ENCODE results near the gene FLRT1.

DNA sequence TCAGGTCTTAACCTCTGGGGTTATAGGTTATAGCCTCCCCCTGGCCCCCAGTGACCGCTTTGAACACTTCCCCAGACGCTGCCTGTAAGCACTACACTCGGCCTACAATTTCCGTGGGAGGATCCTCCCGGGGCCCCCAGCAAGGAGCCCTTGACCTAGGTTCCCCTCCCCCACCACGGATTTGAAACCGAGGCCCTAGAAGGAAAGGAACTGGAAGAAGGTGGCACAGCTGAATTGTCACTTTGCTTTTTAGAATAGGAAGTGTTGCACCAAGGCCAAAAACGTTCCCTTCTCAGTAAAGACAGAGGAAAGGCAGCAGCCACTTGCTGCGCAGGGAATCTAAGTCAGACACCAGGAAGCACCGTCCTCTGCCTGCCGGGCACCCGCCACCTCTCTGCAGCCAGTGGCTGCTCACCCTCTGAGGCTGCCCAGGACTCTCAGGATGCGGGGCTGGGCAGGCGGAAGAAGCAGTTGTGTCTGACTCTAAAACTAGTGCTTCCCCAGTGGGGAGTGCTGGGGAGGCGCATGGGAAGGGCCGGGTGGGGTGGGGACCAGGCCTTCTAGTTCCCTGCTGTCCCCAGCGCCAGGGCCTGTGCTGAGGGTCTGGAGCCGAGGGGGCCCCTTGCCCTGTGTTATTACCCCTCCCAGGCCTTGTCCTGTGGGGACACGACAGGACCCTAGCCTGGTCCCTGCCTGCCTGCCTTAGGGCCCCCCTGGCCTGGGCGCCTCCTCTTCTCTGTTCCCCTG, 7.9 kb upstream of the FLRT1 start:
- TF ChIP-seq CTCF (conservative IDR thresholded peaks at IDR 0.05; ENCODE audit: low read depth in 2 of 2): no peak
- no peak for TF ChIP-seq EZH2 (IDR thresholded peaks at IDR 0.05; ENCODE audit: low read depth, unreplicated experiment)
- no peak for TF ChIP-seq STAT1 (IDR thresholded peaks at IDR 0.05; ENCODE audit: unreplicated experiment)
- TF ChIP-seq POLR2AphosphoS5 (IDR thresholded peaks at IDR 0.05; ENCODE audit: low read depth): no peak
- TF ChIP-seq EZH2phosphoT487 (IDR thresholded peaks at IDR 0.05; ENCODE audit: unreplicated experiment): no peak
- TF ChIP-seq JUNB (IDR thresholded peaks at IDR 0.05; ENCODE audit: unreplicated experiment): no peak
- TF ChIP-seq, protein P1, sequence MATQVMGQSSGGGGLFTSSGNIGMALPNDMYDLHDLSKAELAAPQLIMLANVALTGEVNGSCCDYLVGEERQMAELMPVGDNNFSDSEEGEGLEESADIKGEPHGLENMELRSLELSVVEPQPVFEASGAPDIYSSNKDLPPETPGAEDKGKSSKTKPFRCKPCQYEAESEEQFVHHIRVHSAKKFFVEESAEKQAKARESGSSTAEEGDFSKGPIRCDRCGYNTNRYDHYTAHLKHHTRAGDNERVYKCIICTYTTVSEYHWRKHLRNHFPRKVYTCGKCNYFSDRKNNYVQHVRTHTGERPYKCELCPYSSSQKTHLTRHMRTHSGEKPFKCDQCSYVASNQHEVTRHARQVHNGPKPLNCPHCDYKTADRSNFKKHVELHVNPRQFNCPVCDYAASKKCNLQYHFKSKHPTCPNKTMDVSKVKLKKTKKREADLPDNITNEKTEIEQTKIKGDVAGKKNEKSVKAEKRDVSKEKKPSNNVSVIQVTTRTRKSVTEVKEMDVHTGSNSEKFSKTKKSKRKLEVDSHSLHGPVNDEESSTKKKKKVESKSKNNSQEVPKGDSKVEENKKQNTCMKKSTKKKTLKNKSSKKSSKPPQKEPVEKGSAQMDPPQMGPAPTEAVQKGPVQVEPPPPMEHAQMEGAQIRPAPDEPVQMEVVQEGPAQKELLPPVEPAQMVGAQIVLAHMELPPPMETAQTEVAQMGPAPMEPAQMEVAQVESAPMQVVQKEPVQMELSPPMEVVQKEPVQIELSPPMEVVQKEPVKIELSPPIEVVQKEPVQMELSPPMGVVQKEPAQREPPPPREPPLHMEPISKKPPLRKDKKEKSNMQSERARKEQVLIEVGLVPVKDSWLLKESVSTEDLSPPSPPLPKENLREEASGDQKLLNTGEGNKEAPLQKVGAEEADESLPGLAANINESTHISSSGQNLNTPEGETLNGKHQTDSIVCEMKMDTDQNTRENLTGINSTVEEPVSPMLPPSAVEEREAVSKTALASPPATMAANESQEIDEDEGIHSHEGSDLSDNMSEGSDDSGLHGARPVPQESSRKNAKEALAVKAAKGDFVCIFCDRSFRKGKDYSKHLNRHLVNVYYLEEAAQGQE (IDR thresholded peaks at IDR 0.05; ENCODE audit: unreplicated experiment): no peak
- TF ChIP-seq ZNF114 (CRISPR knock-in tag; IDR thresholded peaks at IDR 0.05): no peak
- TF ChIP-seq ETS1 (IDR thresholded peaks at IDR 0.05): no peak
